A172 (cell line): Measurements from ENCODE around the gene ANKS1B. TPM values are rescaled to one million over a fixed set of nuclear protein-coding genes. Genes with fewer than 3 reads are reported as not detected.
A peak's percentile ranks its signal among the peaks of the same experiment; 100 is the strongest.
"Not testable (repeated sequence)": the region's sequence is repeated elsewhere in the genome, so short reads cannot be mapped to it uniquely, and the experiment has no call there.

Source experiments
- DNase-seq: peaks from one replicate; pipeline ENCODE4 v3.0.0-alpha.2; 2015; ENCODE audit warnings: low spot score
- total RNA-seq: library from RNA; depleted of rRNA; stranded (reverse); fragments of >200 nt; shearing (Covaris generic); gene quantifications from 2 replicates; pipeline ENCODE4 v1.2.3, GENCODE V29; 2014

ANKS1B gene
- total RNA-seq, 1 experiment from 2014 or later: 0.24 TPM

- no peak for DNase-seq
Observed at GRCh38 chr12:99706736-99707473, 277.8 kb downstream of the ANKS1B start.

- DNase-seq: no peak
Observed at GRCh38 chr12:99704458-99704857, 280.3 kb downstream of the ANKS1B start.

- DNase-seq: no peak
Observed at GRCh38 chr12:99704036-99704435, 280.7 kb downstream of the ANKS1B start.

- DNase-seq: no peak
Observed at GRCh38 chr12:99700032-99700431, 284.7 kb downstream of the ANKS1B start.

- DNase-seq: no peak
Observed at GRCh38 chr12:99695050-99695449, 289.7 kb downstream of the ANKS1B start.

GRCh38 chr12:99686142-99686541 is 298.6 kb downstream of the ANKS1B start:
- DNase-seq: peak; percentile 1

- no peak for DNase-seq
Observed at GRCh38 chr12:99680276-99680675, 304.5 kb downstream of the ANKS1B start.

- DNase-seq: no peak
Observed at GRCh38 chr12:99670635-99671034, 314.1 kb downstream of the ANKS1B start.

GRCh38 chr12:99658671-99659349 is 325.9 kb downstream of the ANKS1B start:
- no peak for DNase-seq

GRCh38 chr12:99649551-99649950 is 335.2 kb downstream of the ANKS1B start:
- DNase-seq: no peak

- no peak for DNase-seq
Observed at GRCh38 chr12:99648183-99648582, 336.6 kb downstream of the ANKS1B start.

- DNase-seq: no peak
Observed at GRCh38 chr12:99647453-99647852, 337.3 kb downstream of the ANKS1B start, which contains the start of gene GARIN6. GARIN6 (plus strand) TSS chr12:99647753; CDS start chr12:99648175, 422 bp downstream.

- no peak for DNase-seq
Observed at GRCh38 chr12:99644629-99645028, 340.1 kb downstream of the ANKS1B start.

GRCh38 chr12:99627459-99627858 is 357.3 kb downstream of the ANKS1B start:
- no peak for DNase-seq

- DNase-seq: not testable (repeated sequence)
Observed at GRCh38 chr12:99624591-99624990, 360.1 kb downstream of the ANKS1B start.

GRCh38 chr12:99620159-99620479 is 364.6 kb downstream of the ANKS1B start:
- DNase-seq: no peak

GRCh38 chr12:99619389-99620158 is 365.2 kb downstream of the ANKS1B start:
- DNase-seq: peak; percentile 19

- DNase-seq: no peak
Observed at GRCh38 chr12:99618657-99619056, 366.1 kb downstream of the ANKS1B start.

- DNase-seq: peak; percentile 10
Observed at GRCh38 chr12:99611599-99611998, 373.1 kb downstream of the ANKS1B start.

GRCh38 chr12:99611117-99611516 is 373.6 kb downstream of the ANKS1B start:
- peak; percentile 18 for DNase-seq

GRCh38 chr12:99609455-99610181 is 375.1 kb downstream of the ANKS1B start:
- DNase-seq: no peak

GRCh38 chr12:99600388-99600787 is 384.3 kb downstream of the ANKS1B start:
- no peak for DNase-seq
